ENCODE data around the gene TCP11L1. TPM values are rescaled to one million over a fixed set of nuclear protein-coding genes. Genes with fewer than 3 reads are reported as not detected.

The TCP11L1 gene
- total and polyA plus RNA-seq, 2 donors (not counting 1 experiment from before 2014, with no cell fraction given): 7.7 to 19.7 TPM

- Mint-ChIP-seq H3K4me1 (peaks cover 2% of the 10 kb centered on the region), H3K27ac (no peak overlapping the region), H3K27me3 (peaks cover 43% of the 10 kb centered on the region), H3K4me3 (no peak overlapping the region), H3K9me3 (ENCODE audit: insufficient read depth) (no peaks in the 10 kb centered on the region)
- ATAC-seq (ENCODE audit: low read depth) (no peak), DNase-seq (no peak)
- Histone ChIP-seq H3K9me3 (ENCODE audit: control extremely low read depth in 1 of 3, control insufficient read depth in 2 of 3, insufficient read depth in 1 of 3, low read length in 2 of 3) (no peaks in the 10 kb centered on the region), H2AFZ (ENCODE audit: insufficient read depth, low read depth, low read length, poor library complexity, severe bottlenecking) (no peak overlapping the region), H3K27me3 (replicated peaks in 1 of 4; ENCODE audit: control extremely low read depth in 1 of 4, control insufficient read depth in 3 of 4, insufficient read depth in 4 of 4, low read length in 3 of 4) (peaks cover 0 to 23% (median 14%) of the 10 kb centered on the region in 4 experiments), H3K27ac (ENCODE audit: low read length in 2 of 2) (no peak overlapping the region), H3K36me3 (replicated peaks in 1 of 2; ENCODE audit: control extremely low read depth in 1 of 2, control insufficient read depth in 1 of 2, extremely low read depth in 1 of 2, insufficient read depth in 2 of 2, low read length in 1 of 2) (no peaks in the 10 kb centered on the region), H3K9ac (ENCODE audit: low read length) (no peak overlapping the region), H3K4me3 (ENCODE audit: control extremely low read depth in 1 of 5, extremely low read depth in 1 of 5, insufficient read depth in 1 of 5, low read depth in 2 of 5, low read length in 4 of 5) (no peak overlapping the region), H3K4me2 (replicated peaks; ENCODE audit: low read depth, low read length, poor library complexity, severe bottlenecking) (no peak overlapping the region), H3K79me2 (ENCODE audit: control insufficient read depth, insufficient read depth, low read length) (no peaks in the 10 kb centered on the region), H3K4me1 (ENCODE audit: control insufficient read depth in 2 of 2, insufficient read depth in 2 of 2, low read length in 2 of 2) (peaks cover under 1 to 1% of the 10 kb centered on the region in 2 donors), H4K20me1 (ENCODE audit: control insufficient read depth, insufficient read depth, low read length, poor library complexity, severe bottlenecking) (no peaks in the 10 kb centered on the region)
- POLR2A ChIA-PET: no interaction called here
- intact Hi-C loops (cut with micrococcal nuclease): no loop called here
- WGBS (ENCODE audit: insufficient coverage): no CpG with 5 or more reads among the region's 1 CpG
- CTCF ChIA-PET: no interaction called here
- TF ChIP-seq CTCF (IDR thresholded peaks at IDR 0.05) (no peak), EZH2 (IDR thresholded peaks at IDR 0.05; ENCODE audit: borderline replicate concordance, insufficient read depth, low read depth, low read length, poor library complexity, severe bottlenecking) (no peak)
Measured at GRCh38 chr11:33021501-33021900, 17.9 kb upstream of the TCP11L1 start.

DNA sequence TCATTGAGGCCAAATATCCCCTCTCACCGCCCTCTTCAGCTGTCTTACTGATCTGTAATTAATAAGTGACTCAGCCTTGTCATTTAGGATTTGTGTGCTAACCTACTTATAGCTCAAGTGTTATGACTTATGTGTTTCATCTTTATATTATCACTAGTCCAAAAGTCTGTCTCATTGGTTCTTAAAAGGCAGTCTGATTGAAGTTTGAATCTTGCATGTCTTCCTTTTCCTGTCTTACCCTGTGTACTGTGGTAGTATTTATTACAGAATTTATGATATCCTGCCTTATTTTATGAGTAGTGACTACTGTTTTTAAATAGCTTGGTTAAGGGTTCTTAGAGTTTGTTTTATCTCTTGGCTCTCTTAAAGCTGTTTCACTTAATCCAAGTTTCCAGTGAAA is 17.4 kb upstream of the TCP11L1 start:
- Histone ChIP-seq H3K27me3 (replicated peaks in 1 of 4; ENCODE audit: control extremely low read depth in 1 of 4, control insufficient read depth in 3 of 4, insufficient read depth in 4 of 4, low read length in 3 of 4) (peaks cover 0 to 18% (median 10%) of the 10 kb centered on the region in 4 experiments), H3K9me3 (ENCODE audit: control extremely low read depth in 1 of 3, control insufficient read depth in 2 of 3, insufficient read depth in 1 of 3, low read length in 2 of 3) (no peaks in the 10 kb centered on the region), H3K27ac (ENCODE audit: low read length in 2 of 2) (no peak overlapping the region), H3K36me3 (replicated peaks in 1 of 2; ENCODE audit: control extremely low read depth in 1 of 2, control insufficient read depth in 1 of 2, extremely low read depth in 1 of 2, insufficient read depth in 2 of 2, low read length in 1 of 2) (no peaks in the 10 kb centered on the region), H3K4me2 (replicated peaks; ENCODE audit: low read depth, low read length, poor library complexity, severe bottlenecking) (no peak overlapping the region), H3K4me3 (ENCODE audit: control extremely low read depth in 1 of 5, extremely low read depth in 1 of 5, insufficient read depth in 1 of 5, low read depth in 2 of 5, low read length in 4 of 5) (no peak overlapping the region), H3K9ac (ENCODE audit: low read length) (no peak overlapping the region), H3K79me2 (ENCODE audit: control insufficient read depth, insufficient read depth, low read length) (no peaks in the 10 kb centered on the region), H3K4me1 (ENCODE audit: control insufficient read depth in 2 of 2, insufficient read depth in 2 of 2, low read length in 2 of 2) (no peaks in the 10 kb centered on the region), H2AFZ (ENCODE audit: insufficient read depth, low read depth, low read length, poor library complexity, severe bottlenecking) (no peak overlapping the region), H4K20me1 (ENCODE audit: control insufficient read depth, insufficient read depth, low read length, poor library complexity, severe bottlenecking) (no peaks in the 10 kb centered on the region)
- TF ChIP-seq EZH2 (IDR thresholded peaks at IDR 0.05; ENCODE audit: borderline replicate concordance, insufficient read depth, low read depth, low read length, poor library complexity, severe bottlenecking) (no peak), CTCF (IDR thresholded peaks at IDR 0.05) (no peak)
- Mint-ChIP-seq H3K4me1 (peaks cover 1% of the 10 kb centered on the region), H3K4me3 (no peak overlapping the region), H3K27me3 (peaks cover 39% of the 10 kb centered on the region), H3K9me3 (ENCODE audit: insufficient read depth) (no peaks in the 10 kb centered on the region), H3K27ac (no peak overlapping the region)
- DNase-seq (no peak), ATAC-seq (ENCODE audit: low read depth) (no peak)
- intact Hi-C loops (cut with micrococcal nuclease): no loop called here
- WGBS (ENCODE audit: insufficient coverage): no CpG with 5 or more reads among the region's 1 CpG
- CTCF ChIA-PET: interaction anchor here (1.3 kb wide), 1 partner anchor 44 kb away, joined by 4 read pairs; no protein-coding TSS in a partner anchor
- POLR2A ChIA-PET: no interaction called here
